ENCODE data around the gene ETFDH.
"Not testable (repeated sequence)": the region's sequence is repeated elsewhere in the genome, so short reads cannot be mapped to it uniquely, and the experiment has no call there.

ETFDH gene

GRCh38 chr4:158666892-158667291, 5.2 kb upstream of the ETFDH start:
- H3K4me3 ChIP-seq (ENCODE audit: low read length) = no peak overlapping the region
- no peak for TF ChIP-seq ZNF274 (IDR thresholded peaks at IDR 0.05; ENCODE audit: low read depth, low read length)

- no peak overlapping the region for H3K4me3 ChIP-seq (ENCODE audit: low read length)
- TF ChIP-seq ZNF274 (IDR thresholded peaks at IDR 0.05; ENCODE audit: low read depth, low read length) = no peak
Observed at GRCh38 chr4:158667651-158668198, 4.4 kb upstream of the ETFDH start.

GRCh38 chr4:158669310-158669709, 2.8 kb upstream of the ETFDH start:
- no peak overlapping the region for H3K4me3 ChIP-seq (ENCODE audit: low read length)
- TF ChIP-seq ZNF274 (IDR thresholded peaks at IDR 0.05; ENCODE audit: low read depth, low read length) = no peak

- TF ChIP-seq ZNF274 (IDR thresholded peaks at IDR 0.05; ENCODE audit: low read depth, low read length) = no peak
- peak overlapping the region; percentile 73 for H3K4me3 ChIP-seq (ENCODE audit: low read length)
Observed at GRCh38 chr4:158670975-158671664, 976 bp upstream of the ETFDH start.

- TF ChIP-seq ZNF274 (IDR thresholded peaks at IDR 0.05; ENCODE audit: low read depth, low read length) = no peak
- peak within 1 kb of the TSS; percentile 78 for H3K4me3 ChIP-seq (ENCODE audit: low read length)
Observed at GRCh38 chr4:158671665-158671914, 506 bp upstream of the ETFDH start, which contains the start of gene C4orf46. Gene C4orf46, minus strand, starts transcription at chr4:158671887. Its CDS starts 86 bp downstream, at chr4:158671801.

DNA sequence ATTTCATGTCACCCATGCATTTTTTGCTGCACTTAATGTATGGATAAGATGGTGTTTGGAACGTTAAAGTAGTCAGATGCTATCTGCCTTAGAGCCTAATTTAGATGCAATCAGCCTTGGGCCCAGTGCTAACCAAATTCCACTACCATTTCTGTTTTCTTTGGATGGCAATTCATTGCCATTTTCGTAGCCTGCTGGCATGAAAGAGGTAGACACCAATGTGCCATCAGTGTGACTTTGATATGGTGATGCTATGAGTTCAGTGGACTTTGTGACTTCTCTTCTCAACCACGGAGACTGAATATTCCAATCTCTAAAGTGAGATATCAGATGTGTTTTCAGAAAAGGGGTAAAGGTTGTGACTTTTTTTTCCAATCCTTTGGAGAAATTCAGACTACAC, 1.5 kb downstream of the ETFDH start:
- no peak overlapping the region for H3K4me3 ChIP-seq (ENCODE audit: low read length)
- no peak for TF ChIP-seq ZNF274 (IDR thresholded peaks at IDR 0.05; ENCODE audit: low read depth, low read length)

GRCh38 chr4:158676076-158676475, 4.0 kb downstream of the ETFDH start:
- TF ChIP-seq ZNF274 (IDR thresholded peaks at IDR 0.05; ENCODE audit: low read depth, low read length) = no peak

GRCh38 chr4:158678767-158679166, 6.7 kb downstream of the ETFDH start:
- TF ChIP-seq ZNF274 (IDR thresholded peaks at IDR 0.05; ENCODE audit: low read depth, low read length) = no peak
- no peak overlapping the region for H3K4me3 ChIP-seq (ENCODE audit: low read length)

More at GRCh38 chr4:158676076-158676475, 4.0 kb downstream of the ETFDH start:
- no peak overlapping the region for H3K4me3 ChIP-seq (ENCODE audit: low read length)

GRCh38 chr4:158681629-158682028, 9.5 kb downstream of the ETFDH start:
- no peak overlapping the region for H3K4me3 ChIP-seq (ENCODE audit: low read length)
- no peak for TF ChIP-seq ZNF274 (IDR thresholded peaks at IDR 0.05; ENCODE audit: low read depth, low read length)

- no peak for TF ChIP-seq ZNF274 (IDR thresholded peaks at IDR 0.05; ENCODE audit: low read depth, low read length)
- H3K4me3 ChIP-seq (ENCODE audit: low read length) = no peak overlapping the region
Observed at GRCh38 chr4:158682066-158682465, 10.0 kb downstream of the ETFDH start.

DNA sequence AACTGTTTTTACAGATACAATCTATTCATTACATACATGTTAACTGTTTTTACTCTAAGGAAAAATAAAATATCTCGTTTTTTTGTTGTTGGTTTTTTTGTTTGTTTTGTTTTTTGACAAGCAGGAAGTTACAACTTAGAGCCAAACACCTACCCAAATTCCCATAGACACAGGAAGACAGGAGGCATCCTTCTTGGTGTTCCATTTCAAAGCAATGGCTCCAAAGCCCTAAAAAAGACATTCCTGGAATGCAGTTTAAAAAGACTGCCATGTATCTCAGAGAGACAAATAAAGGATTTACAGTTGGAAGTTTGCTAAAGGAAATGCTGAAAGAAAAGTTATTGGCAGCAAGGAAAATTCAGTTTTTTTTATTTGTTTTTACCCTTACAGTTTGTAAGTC, 16.7 kb downstream of the ETFDH start:
- no peak overlapping the region for H3K4me3 ChIP-seq (ENCODE audit: low read length)
- no peak for TF ChIP-seq ZNF274 (IDR thresholded peaks at IDR 0.05; ENCODE audit: low read depth, low read length)

GRCh38 chr4:158704274-158704673, 32.2 kb downstream of the ETFDH start:
- no peak for TF ChIP-seq ZNF274 (IDR thresholded peaks at IDR 0.05; ENCODE audit: low read depth, low read length)

GRCh38 chr4:158710814-158711213, 38.7 kb downstream of the ETFDH start:
- TF ChIP-seq ZNF274 (IDR thresholded peaks at IDR 0.05; ENCODE audit: low read depth, low read length) = no peak
- H3K4me3 ChIP-seq (ENCODE audit: low read length) = no peak overlapping the region

More at GRCh38 chr4:158704274-158704673, 32.2 kb downstream of the ETFDH start:
- no peak overlapping the region for H3K4me3 ChIP-seq (ENCODE audit: low read length)

GRCh38 chr4:158712622-158713021, 40.5 kb downstream of the ETFDH start:
- H3K4me3 ChIP-seq (ENCODE audit: low read length) = not testable (repeated sequence)

DNA sequence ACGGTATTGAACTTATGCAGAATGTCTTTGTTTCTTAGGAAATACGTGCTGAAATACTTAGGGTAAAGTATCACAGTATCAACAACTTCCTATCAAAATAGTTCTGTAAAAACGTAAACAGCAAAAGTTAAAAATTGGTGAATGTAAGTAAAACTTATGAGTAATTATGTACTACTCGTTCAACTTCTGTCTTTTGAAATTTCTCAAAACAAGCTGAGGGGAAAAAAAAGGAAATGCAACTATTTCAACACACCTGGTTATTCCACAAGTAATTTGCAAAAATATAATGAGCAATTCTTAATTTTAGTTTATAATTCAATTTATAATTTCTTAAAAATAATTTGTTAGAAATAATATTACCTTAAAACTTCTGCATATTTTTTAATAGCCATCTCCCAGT, 42.8 kb downstream of the ETFDH start:
- TF ChIP-seq ZNF274 (IDR thresholded peaks at IDR 0.05; ENCODE audit: low read depth, low read length) = no peak
- H3K4me3 ChIP-seq (ENCODE audit: low read length) = no peak overlapping the region

DNA sequence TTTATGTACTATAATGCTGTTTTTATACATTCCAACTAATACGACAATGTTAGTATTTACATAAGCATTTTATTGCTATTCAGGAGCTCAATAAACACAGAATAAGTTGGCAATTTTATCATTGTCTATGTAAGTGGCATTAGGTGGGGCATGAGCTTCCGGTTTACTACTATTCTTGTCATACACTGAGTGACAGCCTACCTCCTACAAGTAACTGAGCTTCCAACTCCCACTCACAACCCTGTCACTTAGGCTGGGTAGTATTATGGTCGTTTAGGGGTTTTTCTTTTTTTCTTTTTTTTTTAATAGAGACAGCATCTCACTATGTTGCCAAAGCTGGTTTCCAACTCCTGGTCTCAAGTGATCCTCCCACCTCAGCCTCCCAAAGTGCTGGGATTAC, 43.7 kb downstream of the ETFDH start:
- no peak overlapping the region for H3K4me3 ChIP-seq (ENCODE audit: low read length)
- TF ChIP-seq ZNF274 (IDR thresholded peaks at IDR 0.05; ENCODE audit: low read depth, low read length) = no peak

Measured in GM08714 (cell line).